ENCODE measurements around the gene CBLB. TPM values are rescaled to one million over a fixed set of nuclear protein-coding genes. Genes with fewer than 3 reads are reported as not detected.

CBLB gene
- total and polyA plus RNA-seq, 9 of the 15 experiments (the other 6 are each of a cell fraction or from before 2014, with no cell fraction given), result 1.8 to 8.1 (median 5.3) TPM

DNA sequence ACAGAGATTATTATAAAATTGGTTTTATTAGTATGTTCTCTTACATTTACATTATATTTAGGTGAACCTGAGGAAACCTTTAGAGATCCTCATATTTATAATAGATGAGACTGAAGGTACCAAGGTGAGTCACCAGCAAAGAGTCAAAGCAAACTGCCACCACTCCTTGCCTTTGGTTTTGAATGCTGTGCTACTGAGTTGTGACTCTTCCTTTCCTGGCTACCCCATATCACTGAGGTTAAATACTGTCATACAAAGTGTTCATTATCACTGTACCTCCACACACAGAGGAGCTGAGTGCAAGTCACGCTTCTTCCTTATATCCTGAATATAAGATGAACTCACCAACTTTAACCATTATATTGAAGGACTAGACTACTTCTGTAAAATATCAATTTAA lies 168.2 kb downstream of the CBLB start:
- ChIA-PET POLR2A (no interaction called here), CTCF (ENCODE audit: low intra/inter-chr PET ratio) (no interaction called here)
- Histone ChIP-seq H3K4me1 (replicated peaks in 1 of 2; ENCODE audit: control insufficient read depth in 2 of 2, insufficient read depth in 2 of 2, low read length in 2 of 2) (no peaks in the 10 kb centered on the region), H3K4me2 (ENCODE audit: insufficient read depth, low read length) (no peak overlapping the region), H3K36me3 (ENCODE audit: control insufficient read depth, insufficient read depth, low read length) (no peaks in the 10 kb centered on the region), H2AFZ (ENCODE audit: low read depth, low read length) (no peak overlapping the region), H4K20me1 (replicated peaks; ENCODE audit: control insufficient read depth, insufficient read depth, low read length) (no peaks in the 10 kb centered on the region), H3K27me3 (ENCODE audit: control insufficient read depth in 2 of 2, insufficient read depth in 2 of 2, low read length in 2 of 2) (no peaks in the 10 kb centered on the region), H3K27ac (ENCODE audit: extremely low read depth, low read depth, low read length) (no peak overlapping the region), H3K9ac (ENCODE audit: insufficient read depth in 1 of 2, low read depth in 2 of 2, low read length in 2 of 2) (no peak overlapping the region), H3K4me3 (no peak overlapping the region), H3K9me3 (replicated peaks; ENCODE audit: control insufficient read depth, insufficient read depth, low read depth, low read length) (no peaks in the 10 kb centered on the region), H3K79me2 (ENCODE audit: control insufficient read depth, insufficient read depth, low read length) (no peaks in the 10 kb centered on the region), H3K9me1 (ENCODE audit: control insufficient read depth, insufficient read depth, low read length) (no peaks in the 10 kb centered on the region)
- ATAC-seq, result no peak
- in situ Hi-C loops (cut with MboI), result loop anchor here (25.0 kb wide), 1 partner anchor 887 kb away; no protein-coding TSS in a partner anchor
- no peak for FAIRE-seq
- no peak for DNase-seq (ENCODE audit: extremely low read depth in 1 of 4, low spot score in 3 of 4)
- BruUV-seq (replicated peaks), result no TSS peak
- WGBS (ENCODE audit: insufficient coverage, low coverage, missing lambda C conversion rate), result 50% methylated on average over 1 of the region's 1 CpG
- intact Hi-C loops (cut with micrococcal nuclease), result no loop called here
- no peak for TF ChIP-seq JUND (IDR thresholded peaks at IDR 0.05; ENCODE audit: borderline replicate concordance, low read depth, low read length)
- no peak for TF ChIP-seq JUND (tag; IDR thresholded peaks at IDR 0.05; ENCODE audit: borderline replicate concordance, low read depth, low read length)
- TF ChIP-seq ID3 (CRISPR knock-in tag; IDR thresholded peaks at IDR 0.05), result no peak
- TF ChIP-seq ID3 (tag; IDR thresholded peaks at IDR 0.05), result no peak
- no peak for TF ChIP-seq ZNF253 (CRISPR knock-in tag; conservative IDR thresholded peaks at IDR 0.05)
- TF ChIP-seq, protein P1, sequence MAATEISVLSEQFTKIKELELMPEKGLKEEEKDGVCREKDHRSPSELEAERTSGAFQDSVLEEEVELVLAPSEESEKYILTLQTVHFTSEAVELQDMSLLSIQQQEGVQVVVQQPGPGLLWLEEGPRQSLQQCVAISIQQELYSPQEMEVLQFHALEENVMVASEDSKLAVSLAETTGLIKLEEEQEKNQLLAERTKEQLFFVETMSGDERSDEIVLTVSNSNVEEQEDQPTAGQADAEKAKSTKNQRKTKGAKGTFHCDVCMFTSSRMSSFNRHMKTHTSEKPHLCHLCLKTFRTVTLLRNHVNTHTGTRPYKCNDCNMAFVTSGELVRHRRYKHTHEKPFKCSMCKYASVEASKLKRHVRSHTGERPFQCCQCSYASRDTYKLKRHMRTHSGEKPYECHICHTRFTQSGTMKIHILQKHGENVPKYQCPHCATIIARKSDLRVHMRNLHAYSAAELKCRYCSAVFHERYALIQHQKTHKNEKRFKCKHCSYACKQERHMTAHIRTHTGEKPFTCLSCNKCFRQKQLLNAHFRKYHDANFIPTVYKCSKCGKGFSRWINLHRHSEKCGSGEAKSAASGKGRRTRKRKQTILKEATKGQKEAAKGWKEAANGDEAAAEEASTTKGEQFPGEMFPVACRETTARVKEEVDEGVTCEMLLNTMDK (IDR thresholded peaks at IDR 0.05; ENCODE audit: borderline replicate concordance, insufficient read depth, low read depth, low read length, poor library complexity, severe bottlenecking), result no peak
- TF ChIP-seq TSHZ1 (CRISPR knock-in tag; IDR thresholded peaks at IDR 0.05), result no peak
- TF ChIP-seq CREB1 (IDR thresholded peaks at IDR 0.05), result no peak
- TF ChIP-seq CREB1 (CRISPR knock-in tag; IDR thresholded peaks at IDR 0.05), result no peak
- no peak for TF ChIP-seq ATF3 (IDR thresholded peaks at IDR 0.05)
- no peak for TF ChIP-seq ATF3 (CRISPR knock-in tag; conservative IDR thresholded peaks at IDR 0.05)
- TF ChIP-seq PURB (CRISPR knock-in tag; IDR thresholded peaks at IDR 0.05; ENCODE audit: low read depth), result no peak
- TF ChIP-seq GABPB2 (CRISPR knock-in tag; conservative IDR thresholded peaks at IDR 0.05), result no peak
- no peak for TF ChIP-seq TEAD4 (IDR thresholded peaks at IDR 0.05; ENCODE audit: low read length)
- TF ChIP-seq TEAD4 (CRISPR knock-in tag; IDR thresholded peaks at IDR 0.05; ENCODE audit: borderline replicate concordance), result no peak

All from K562 (cell line).